Activated CD8-positive, alpha-beta memory T cell treated with anti-CD3 and anti-CD28 coated beads for 1 hour (primary cell): ENCODE measurements around the gene HK2.
"Not testable (repeated sequence)": the region's sequence is repeated elsewhere in the genome, so short reads cannot be mapped to it uniquely, and the experiment has no call there.

Source experiments
- DNase-seq, 2 donors: peaks; one replicate each; pipeline ENCODE4 v3.0.0-alpha.2; 2020; ENCODE audit warnings: low read depth in 1 of 2; ENCODE audit errors: extremely low read depth in 1 of 2

Gene HK2

GRCh38 chr2:74834792-74835755 is 1.1 kb downstream of the HK2 start:
- DNase-seq: peak in 1 of 2 donors; percentile 22

GRCh38 chr2:74835831-74836674 is 2.1 kb downstream of the HK2 start:
- no peak for DNase-seq

- DNase-seq: no peak
These were observed 2.9 kb downstream of the HK2 start for GRCh38 chr2:74836675-74837401.

GRCh38 chr2:74841641-74842040 is 7.7 kb downstream of the HK2 start:
- no peak for DNase-seq

GRCh38 chr2:74843433-74843832 is 9.5 kb downstream of the HK2 start:
- DNase-seq: no peak

- no peak for DNase-seq
These were observed 10.0 kb downstream of the HK2 start for GRCh38 chr2:74843899-74844298.

GRCh38 chr2:74844752-74845151 is 10.8 kb downstream of the HK2 start:
- no peak for DNase-seq

GRCh38 chr2:74845217-74845751 is 11.4 kb downstream of the HK2 start:
- no peak for DNase-seq

GRCh38 chr2:74845991-74846390 is 12.1 kb downstream of the HK2 start:
- DNase-seq: no peak

- DNase-seq: no peak
These were observed 12.6 kb downstream of the HK2 start for GRCh38 chr2:74846481-74846880.

GRCh38 chr2:74847070-74847858 is 13.3 kb downstream of the HK2 start:
- DNase-seq: no peak

GRCh38 chr2:74849228-74849892 is 15.4 kb downstream of the HK2 start:
- DNase-seq: peak in 1 of 2 donors; percentile 17

- no peak for DNase-seq
These were observed 16.7 kb downstream of the HK2 start for GRCh38 chr2:74850496-74851190.

GRCh38 chr2:74851191-74851566 is 17.3 kb downstream of the HK2 start:
- DNase-seq: no peak

GRCh38 chr2:74853360-74853759 is 19.4 kb downstream of the HK2 start:
- DNase-seq: not testable (repeated sequence)

GRCh38 chr2:74854401-74854800 is 20.5 kb downstream of the HK2 start:
- no peak for DNase-seq

GRCh38 chr2:74855114-74855707 is 21.3 kb downstream of the HK2 start:
- not testable (repeated sequence) for DNase-seq

GRCh38 chr2:74856004-74856578 is 22.2 kb downstream of the HK2 start:
- DNase-seq: no peak
